ENCODE data around the gene BCL11A.

The BCL11A gene

DNA sequence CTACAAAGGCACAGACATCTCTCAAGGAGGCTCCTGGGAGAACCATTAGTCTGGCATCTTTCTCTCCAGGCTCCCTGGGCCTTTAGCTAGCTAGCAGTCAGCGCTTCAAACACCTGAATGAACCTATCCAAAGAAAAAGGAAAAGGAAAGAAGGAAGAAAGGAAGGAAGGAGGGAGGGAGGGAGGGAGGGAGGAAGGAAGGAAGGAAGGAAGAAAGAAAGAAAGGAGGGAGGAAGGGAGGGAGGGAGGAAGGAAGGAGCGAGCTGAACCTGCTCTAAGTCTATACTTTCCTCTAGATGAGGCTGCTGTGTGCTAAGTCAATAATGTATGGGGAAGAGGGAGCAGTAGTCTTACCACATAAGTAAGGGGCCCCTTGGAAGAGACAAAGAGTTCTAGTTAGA is 5.1 kb upstream of the BCL11A start:
- no peak for DNase-seq (ENCODE audit: low spot score)

DNA sequence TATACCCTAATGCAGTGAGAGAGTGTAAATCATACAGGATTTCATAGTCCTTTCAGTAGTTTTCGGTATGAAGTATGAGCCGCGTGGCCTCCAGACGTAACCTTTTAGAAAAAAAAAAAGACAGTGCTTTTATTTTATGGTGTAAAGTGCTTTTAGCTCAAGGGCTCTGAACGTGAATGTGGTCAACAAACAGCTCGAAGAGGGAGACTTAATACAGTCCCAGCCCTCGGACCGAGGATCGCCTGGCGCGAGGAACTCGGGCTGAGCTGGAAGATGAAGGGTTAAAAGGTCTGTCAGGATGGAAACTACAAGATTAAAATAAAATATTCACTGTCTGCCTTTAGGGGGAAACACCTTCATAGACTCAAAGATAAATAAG is 4.0 kb upstream of the BCL11A start:
- DNase-seq (ENCODE audit: low spot score): no peak

GRCh38 chr2:60556576-60557485 is 3.4 kb upstream of the BCL11A start:
- DNase-seq (ENCODE audit: low spot score): no peak

DNA sequence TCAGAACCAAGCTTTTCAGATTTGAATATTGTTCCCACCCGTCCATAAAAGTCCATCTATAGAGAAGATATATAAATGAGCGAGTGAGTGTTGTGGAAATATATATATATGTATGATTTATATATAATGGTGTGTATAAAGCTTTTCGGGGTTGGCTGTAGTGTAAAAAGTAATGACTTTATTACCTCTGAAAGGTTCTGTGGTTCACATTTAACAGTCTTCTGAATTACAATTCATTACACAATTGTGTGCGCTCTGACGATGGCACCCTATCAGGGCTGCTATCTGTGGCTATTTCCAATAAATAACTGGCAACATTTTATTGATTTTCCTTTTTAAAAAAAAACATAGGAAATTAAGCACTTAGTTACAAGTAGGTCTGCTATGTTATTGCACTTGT is 2.7 kb upstream of the BCL11A start:
- DNase-seq (ENCODE audit: low spot score): no peak

DNA sequence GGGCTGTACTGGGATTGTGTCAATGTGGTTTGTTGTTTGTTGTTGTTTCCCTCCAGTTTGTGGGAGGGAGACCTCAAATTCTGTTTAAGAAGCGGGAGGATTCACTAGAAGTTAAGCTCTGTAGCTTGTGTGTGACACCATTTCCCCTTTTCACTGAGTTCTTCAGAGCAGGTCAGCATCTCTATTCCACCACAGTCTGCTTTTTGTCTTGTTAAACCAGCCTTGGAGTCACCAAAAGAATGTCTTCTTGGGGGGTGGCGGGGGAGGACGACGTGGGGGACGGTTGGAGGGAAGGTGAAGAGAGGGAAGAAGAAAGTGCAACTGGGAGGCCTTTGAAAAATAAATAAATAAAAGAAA is 2.3 kb upstream of the BCL11A start:
- peak; percentile 18 for DNase-seq (ENCODE audit: low spot score)

DNA sequence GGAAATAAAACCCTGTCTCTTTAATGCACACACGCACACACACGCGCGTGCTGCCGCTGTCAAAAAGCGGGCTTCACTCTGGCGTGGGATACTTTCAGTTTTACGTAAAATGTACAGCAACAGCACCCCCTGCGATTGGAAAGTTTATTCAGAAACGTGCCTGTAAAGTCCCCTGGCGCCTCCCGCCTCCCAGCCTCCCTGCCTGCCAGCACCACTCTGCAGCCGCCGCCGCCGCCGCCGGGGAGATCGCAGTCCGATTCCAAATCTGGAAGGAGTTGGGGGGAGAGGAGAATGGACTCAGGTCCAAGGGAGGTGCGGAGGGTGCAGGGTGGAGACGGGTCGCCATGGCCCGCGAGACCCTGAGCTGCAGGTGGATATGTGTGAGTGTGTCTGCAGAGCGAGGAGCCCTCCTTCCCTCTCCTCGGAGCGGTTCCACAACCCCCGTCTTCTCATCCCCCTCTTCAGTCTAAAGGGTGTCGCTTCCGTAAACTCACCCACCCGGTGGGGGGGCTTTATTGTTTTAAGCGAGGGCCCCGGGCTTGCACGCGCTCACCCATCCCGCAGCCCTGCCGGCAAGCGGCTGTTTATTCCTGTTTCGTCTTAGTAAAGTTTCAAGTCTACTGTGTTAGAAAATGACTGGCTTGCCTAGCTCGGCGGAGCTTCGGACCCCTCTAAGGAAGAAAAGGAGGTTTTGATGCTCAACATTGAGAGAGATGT is 1.8 kb upstream of the BCL11A start:
- DNase-seq (ENCODE audit: low spot score): peak; percentile 47

GRCh38 chr2:60554646-60555065 is 1.2 kb upstream of the BCL11A start:
- no peak for DNase-seq (ENCODE audit: low spot score)

DNA sequence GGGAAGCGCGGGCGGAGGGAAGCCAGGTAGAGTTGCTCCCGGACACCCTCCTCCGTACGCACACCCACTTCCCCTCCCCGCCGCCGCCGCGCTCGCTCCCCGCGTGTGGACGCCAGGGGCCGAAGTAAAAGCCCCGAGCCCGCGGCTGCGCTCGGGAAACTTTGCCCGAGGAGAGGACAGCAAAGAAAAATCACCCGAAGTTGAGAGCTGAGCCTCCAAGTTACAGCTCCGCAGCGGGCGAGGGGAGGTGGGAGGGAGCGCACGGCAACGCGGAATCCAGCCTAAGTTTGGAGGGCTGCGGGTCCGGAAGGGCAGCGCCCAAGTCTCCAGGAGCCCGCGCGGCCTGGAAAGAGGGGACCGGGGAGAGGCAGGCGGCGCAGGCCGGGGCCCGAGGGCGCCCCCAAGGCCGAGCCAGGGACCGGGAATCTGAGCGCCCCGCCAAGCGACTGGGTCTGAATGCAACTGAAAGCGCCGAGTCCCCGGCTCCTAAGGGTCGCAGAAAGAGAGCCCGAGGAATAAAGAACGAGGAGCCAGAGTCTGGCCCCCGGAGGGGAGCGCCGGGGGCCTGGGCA is 706 bp upstream of the BCL11A start:
- DNase-seq (ENCODE audit: low spot score): peak; percentile 33

DNA sequence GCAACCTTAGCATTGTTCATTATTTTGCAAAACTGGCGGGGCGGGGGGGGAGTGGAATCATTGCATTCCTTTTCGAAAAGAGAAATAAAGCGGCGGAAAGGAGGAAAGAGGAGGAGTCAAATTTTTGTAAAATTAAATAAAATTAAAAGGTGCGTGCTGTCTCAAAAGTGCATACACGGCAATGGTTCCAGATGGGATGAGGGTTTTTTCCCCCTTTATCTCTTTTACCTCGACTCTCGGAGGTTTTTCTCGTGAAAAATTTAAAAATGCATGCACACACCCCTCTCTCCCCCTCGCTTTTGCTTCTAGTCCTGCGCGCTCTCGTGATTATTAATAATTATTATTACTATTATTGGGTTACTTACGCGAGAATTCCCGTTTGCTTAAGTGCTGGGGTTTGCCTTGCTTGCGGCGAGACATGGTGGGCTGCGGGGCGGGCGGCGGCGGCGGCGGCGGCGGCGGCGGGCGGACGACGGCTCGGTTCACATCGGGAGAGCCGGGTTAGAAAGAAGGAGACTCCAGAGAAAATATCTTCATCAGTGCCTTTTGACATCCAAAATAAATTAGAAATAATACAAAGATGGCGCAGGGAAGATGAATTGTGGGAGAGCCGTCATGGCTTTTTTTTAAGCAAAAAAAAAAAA is 481 bp downstream of the BCL11A start:
- no peak for DNase-seq (ENCODE audit: low spot score)

DNA sequence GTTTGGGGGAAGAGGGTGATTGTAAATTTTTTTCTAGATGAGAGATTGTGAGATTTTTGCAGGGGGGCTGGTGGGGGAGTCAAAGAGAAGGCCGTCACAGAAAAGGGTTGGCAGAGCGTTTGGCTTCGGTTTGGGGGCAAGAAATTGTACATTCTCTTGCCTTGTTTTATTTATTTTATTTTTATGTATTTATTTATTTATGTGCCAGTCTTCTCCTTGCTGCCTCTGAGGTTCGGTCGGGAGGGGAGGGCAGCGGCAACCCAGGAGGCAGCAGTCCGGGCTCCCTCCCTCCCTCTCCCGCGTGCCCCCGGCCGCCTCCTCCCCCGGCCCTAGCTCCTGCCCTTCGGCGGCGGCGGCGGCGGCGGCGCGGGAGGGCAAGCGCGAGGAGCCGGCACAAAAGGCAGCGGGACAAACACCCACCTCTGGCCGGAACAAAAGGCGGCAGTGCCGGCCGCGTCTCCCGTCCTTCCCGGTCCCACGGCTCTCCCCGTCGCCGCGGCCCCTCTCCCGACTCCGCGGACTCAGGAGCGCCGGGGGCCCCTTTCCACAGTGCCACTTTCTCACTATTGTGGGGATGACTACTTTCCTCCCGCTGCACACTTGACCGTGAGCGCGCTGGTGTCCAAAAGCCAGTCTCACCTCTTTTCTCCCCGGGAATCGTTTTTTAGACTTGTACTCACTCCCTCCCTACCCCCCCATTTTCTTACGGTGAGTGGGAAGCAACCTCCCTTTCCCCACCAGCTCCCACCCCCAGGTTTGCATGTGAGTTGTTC is 1.2 kb downstream of the BCL11A start:
- DNase-seq (ENCODE audit: low spot score): no peak

GRCh38 chr2:60551240-60552077 is 2.0 kb downstream of the BCL11A start:
- peak; percentile 27 for DNase-seq (ENCODE audit: low spot score)

DNA sequence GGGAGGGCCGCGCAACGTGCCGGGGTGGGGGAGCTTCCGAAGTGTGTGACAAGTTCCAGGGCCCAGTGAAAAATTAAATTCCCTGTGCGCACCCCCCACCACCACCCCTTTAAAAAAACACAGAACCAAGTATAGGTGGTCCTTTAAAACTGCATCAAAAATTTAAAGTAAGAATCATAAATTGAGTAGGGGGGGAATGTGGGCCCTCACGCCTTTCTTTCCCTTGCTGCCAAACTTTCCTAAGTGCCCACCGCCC is 2.5 kb downstream of the BCL11A start:
- DNase-seq (ENCODE audit: low spot score): no peak

- DNase-seq (ENCODE audit: low spot score): peak; percentile 85
These were observed 3.1 kb downstream of the BCL11A start for GRCh38 chr2:60550178-60550983.

- DNase-seq (ENCODE audit: low spot score): no peak
These were observed 3.6 kb downstream of the BCL11A start for GRCh38 chr2:60549928-60550177.

- no peak for DNase-seq (ENCODE audit: low spot score)
These were observed 4.1 kb downstream of the BCL11A start for GRCh38 chr2:60549238-60549927.

GRCh38 chr2:60548845-60549237 is 4.6 kb downstream of the BCL11A start:
- no peak for DNase-seq (ENCODE audit: low spot score)

DNA sequence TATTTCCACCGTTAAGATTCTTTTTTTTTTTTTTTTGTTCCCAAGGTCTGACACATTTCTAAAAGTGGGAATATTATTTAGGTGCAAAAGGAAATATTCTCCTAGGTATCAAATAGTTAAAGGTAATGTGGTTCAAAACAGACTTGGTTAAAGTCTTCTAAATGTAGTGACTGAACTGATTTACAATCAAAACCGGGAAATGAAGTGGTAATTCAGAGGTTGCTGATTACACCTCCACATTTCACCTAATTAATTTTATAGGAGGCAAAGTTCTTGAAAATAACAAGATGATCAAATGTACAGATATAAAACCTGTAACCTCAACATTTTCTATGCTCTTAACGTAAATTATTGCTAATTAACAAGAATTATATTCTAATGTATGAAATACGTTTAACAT is 5.1 kb downstream of the BCL11A start:
- no peak for DNase-seq (ENCODE audit: low spot score)

DNA sequence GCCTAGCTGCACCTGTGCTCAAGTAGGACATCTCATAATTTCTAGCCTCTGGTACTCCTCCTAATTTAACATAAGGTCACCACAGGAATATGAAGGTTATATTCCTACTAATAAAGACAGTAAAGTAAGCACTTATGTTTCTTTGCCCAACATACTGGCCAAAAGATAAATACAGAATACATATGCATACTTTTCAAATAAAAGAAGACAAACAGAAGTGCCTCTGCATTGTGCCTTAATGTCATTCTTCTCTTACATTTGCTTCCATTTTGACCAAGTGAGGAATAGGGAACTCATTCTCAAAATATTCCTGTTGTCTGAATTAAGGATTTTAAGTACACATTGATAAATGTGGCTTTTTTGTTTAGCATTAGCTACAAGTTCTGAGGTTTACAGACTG is 5.6 kb downstream of the BCL11A start:
- DNase-seq (ENCODE audit: low spot score): no peak

DNA sequence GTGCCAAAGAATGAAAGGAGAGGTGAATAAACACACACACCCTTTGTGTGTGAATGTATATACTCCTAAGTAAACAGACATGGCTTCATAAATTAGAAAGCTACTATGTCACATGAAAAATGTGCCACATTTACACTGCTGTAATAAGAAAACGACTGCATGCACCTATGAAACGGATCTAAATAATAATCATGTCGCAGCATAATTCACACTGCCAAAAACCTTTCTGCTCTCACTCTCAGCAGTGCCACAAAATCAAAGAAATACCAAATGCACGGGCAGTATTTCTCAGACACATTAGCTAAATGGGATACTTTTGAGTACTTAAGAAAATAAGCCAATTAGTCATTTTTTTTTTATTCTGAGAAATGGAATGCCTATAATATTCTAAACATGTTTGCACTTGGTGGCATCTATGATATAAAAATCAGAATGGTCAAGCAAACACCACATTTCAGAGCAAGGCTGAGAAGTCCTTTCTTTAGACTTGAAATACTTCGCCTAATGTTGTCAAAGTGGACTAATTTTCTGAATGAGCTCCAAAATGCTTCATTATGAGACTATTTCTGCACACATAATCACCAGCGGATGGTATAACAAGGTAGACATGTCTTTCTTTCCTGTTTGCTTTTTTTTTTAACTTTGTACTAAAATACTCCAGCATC is 6.6 kb downstream of the BCL11A start:
- no peak for DNase-seq (ENCODE audit: low spot score)

Data from globus pallidus (tissue), 1 donor.